Measurements from ENCODE around the gene PPP6R2.

GRCh38 chr22:50474710-50475651 lies 131.9 kb downstream of the PPP6R2 start, which contains the start of gene SBF1:
- TF ChIP-seq POLR2A (IDR thresholded peaks at IDR 0.05; ENCODE audit: low read depth, low read length) = 0 out of 2 replicates have a peak, but pooled peaks have one; percentile 26
- TF ChIP-seq CTCF (conservative IDR thresholded peaks at IDR 0.05; ENCODE audit: low read depth, low read length) = no peak
- no peak for TF ChIP-seq RCOR1 (IDR thresholded peaks at IDR 0.05; ENCODE audit: insufficient replicate concordance, low read length)
- no peak for TF ChIP-seq SMC3 (IDR thresholded peaks at IDR 0.05; ENCODE audit: low read depth, low read length)
- TF ChIP-seq CEBPB (IDR thresholded peaks at IDR 0.05; ENCODE audit: low read depth, low read length) = no peak
- TF ChIP-seq CHD1 (IDR thresholded peaks at IDR 0.05; ENCODE audit: low read depth, low read length) = no peak
- TF ChIP-seq MAFK (IDR thresholded peaks at IDR 0.05; ENCODE audit: low read depth, low read length) = no peak
- TF ChIP-seq RAD21 (IDR thresholded peaks at IDR 0.05; ENCODE audit: low read length) = no peak
- TF ChIP-seq, protein P1, sequence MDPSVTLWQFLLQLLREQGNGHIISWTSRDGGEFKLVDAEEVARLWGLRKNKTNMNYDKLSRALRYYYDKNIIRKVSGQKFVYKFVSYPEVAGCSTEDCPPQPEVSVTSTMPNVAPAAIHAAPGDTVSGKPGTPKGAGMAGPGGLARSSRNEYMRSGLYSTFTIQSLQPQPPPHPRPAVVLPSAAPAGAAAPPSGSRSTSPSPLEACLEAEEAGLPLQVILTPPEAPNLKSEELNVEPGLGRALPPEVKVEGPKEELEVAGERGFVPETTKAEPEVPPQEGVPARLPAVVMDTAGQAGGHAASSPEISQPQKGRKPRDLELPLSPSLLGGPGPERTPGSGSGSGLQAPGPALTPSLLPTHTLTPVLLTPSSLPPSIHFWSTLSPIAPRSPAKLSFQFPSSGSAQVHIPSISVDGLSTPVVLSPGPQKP (IDR thresholded peaks at IDR 0.05; ENCODE audit: borderline replicate concordance, low read depth, low read length) = no peak
- TF ChIP-seq MAZ (IDR thresholded peaks at IDR 0.05; ENCODE audit: borderline replicate concordance, low read depth, low read length) = peak; percentile 88; the same call in 1 of the 2 replicates
- no peak for TF ChIP-seq FOS (IDR thresholded peaks at IDR 0.05; ENCODE audit: low read depth, low read length)
